Embryonic facial prominence (tissue), 1 donor: Measurements from ENCODE around the gene ACTL6B.
"Not testable (repeated sequence)": the region's sequence is repeated elsewhere in the genome, so short reads cannot be mapped to it uniquely, and the experiment has no call there.

Source experiments
- DNase-seq: peaks from one replicate; pipeline ENCODE4 v3.0.0-alpha.2; 2016; ENCODE audit errors: extremely low spot score

Gene ACTL6B

DNA sequence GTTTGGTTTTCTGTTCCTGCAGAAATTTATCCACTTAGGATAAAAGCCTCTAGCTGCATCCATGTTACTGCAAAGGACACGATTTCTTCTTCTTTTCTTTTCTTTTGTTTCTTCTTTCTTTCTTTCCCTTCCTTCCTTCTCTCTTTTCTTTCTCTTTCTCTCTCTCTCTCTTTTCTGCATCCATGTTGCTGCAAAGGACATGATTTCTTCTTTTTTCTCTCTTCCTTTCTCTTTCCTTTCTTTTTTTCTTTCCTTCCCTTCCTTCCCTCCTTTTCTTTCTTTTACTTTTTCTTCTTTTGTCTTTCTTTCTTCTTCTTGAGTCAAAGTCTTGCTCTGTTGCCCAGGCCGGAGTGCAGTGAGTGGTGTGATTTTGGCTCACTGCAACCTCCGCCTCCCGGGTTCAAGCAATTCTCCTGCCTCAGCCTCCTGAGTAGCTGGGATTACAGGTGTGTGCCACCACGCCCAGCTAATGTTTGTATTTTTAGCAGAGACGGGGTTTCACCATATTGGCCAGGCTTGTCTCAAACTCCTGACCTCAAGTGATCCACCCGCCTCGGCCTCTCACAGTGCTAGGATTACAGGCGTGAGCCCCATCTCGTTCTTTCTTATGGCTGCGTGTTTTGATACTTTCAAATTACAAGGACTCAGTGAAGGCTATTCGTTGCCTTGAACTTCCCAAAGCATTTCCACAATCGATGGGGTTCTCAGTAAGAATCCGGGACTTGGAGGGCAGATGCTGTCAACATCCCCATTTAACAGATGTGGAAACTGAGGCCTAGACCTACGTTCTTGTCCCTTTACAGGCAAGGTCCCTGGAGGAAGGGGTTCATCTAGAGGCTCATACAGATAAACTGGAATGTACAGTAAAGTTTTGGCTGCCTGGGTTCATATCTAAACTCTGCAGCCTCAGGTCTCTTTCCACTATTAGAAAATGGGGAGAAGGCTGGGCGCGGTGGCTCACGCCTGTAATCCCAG, 15.4 kb upstream of the ACTL6B start:
- no peak for DNase-seq

DNA sequence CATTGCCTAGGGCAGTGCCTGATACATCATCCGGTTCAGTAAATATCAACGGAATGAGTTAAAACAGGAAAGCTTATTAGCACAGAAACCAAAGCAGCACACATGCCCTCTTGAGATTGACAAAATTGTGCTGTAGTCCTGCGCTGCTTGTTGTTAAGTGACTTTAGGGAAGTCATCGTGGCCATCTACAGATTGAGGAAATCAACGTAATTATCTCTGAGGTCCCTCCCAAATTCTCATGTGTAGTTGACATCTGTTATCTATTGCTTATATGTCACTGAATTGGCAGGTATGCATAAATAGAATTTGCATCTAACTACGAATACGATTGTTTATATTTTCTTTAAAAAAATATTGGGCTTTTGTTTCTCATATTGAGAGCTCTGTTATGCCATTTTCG, 13.8 kb upstream of the ACTL6B start:
- DNase-seq = no peak

DNA sequence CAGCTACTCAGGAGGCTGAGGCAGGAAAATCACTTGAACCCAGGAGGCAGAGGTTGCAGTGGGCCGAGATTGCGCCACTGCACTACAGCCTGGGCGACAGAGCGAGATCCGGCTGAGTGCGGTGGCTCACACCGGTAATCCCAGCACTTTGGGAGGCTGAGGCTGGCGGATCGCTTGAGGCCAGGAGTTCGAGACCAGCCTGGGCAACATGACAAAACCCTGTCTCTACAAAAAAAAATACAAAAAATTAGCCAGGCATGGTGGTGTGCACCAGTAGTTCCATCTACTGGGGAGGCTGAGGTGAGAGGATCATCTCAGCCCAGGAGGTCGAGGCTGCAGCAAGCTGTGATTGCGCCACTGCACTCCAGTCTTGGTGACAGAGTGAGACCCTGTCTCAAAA, 12.9 kb upstream of the ACTL6B start:
- DNase-seq = not testable (repeated sequence)

DNA sequence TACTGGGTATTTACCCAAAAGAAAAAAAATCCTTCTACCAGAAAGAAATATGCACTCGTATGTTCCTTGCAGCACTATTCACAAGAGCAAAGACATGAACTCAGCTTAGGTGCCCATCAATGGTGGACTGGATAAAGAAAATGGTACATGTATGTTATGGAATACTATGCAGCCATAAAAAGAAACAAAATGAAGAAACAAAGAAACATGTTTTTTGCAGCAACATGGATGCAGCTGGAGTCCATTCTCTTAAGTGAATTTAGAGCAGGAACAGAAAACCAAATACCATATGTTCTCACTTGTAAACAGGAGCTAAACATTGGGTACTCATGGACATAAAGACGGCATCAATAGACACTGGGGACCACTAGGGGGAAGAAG, 11.8 kb upstream of the ACTL6B start:
- DNase-seq = no peak

DNA sequence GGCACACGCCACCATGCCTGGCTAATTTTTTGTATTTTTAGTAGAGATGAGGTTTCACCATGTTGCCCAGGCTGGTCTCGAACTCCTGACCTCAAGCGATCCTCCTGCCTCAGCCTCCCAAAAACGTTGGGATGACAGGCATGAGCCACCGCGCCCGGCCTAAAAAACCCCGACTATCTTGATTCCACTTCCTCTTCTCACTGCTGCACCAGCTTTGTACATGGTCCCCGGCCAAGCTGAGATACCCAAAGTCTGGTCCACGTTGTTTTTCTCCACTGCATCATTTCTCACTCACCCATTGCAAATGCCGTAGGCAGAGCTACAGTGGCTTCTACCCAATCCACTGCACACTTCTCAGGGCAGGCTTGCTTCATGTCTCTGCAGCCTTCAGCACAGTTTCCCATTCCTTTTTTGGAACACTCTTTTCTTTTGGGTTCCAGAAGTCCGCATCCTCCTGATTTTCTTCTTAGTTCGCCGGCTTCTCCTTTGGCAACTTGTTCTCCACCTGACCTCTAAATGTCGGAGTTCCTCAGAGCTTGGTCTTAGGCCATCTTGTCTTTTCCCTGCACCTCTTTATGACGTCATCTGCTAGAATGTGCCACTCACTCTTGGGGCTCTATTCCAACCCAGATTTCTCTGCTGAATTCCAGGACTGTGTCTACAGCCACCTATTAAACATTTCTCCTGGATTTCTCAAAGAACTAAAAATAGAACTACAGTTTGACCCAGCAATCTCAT, 11.3 kb upstream of the ACTL6B start:
- no peak for DNase-seq

DNA sequence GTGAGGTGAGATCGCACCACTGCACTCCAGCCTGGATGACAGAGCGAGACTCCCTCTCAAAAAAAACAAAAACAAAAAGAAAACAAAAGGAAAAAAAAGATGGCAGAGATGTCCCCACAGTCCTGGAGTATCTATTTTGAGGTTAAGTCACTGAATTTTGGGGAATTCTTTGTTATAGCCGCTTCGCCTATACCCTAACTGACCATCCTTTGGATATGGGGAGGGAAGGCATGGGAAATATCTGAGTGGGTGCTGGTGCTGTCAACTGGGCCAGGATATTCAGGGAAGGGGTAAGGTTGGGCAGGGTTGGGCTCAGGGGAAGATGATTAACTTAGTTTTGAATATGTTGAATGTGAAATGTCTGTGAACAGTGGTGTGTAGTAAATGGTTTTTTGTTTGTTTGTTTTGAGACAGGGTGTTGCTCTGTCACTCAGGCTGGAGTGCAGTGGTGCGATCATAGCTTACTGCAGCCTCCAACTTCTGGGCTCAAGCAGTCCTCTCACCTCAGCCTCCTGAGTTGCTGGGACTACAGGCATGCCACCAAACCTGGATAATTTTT, 9.0 kb upstream of the ACTL6B start:
- no peak for DNase-seq

DNA sequence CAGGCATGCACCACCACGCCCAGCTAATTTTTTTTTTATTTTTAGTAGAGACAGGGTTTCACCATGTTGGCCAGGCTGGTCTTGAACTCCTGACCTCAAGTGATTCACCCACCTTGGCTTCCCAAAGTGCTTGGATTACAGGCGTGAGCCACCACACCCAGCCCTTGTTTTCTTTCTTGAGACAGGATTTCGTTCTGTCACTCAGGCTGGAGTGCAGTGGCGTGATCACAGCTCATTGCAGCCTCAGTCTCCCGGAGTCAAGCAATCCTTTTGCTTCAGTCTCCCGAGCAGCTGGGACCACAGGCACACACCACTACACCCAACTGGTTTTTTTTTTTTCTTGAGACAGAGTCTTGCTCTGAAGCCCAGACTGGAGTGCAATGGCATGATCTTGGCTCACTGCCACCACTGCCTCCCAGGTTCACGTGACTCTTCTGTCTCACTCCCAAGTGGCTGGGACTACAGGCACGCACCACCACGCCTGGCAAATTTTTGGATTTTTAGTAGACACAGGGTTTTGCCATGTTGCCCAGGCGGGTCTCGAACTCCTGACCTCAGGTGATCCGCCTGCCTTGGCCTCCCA, 6.0 kb upstream of the ACTL6B start:
- DNase-seq = not testable (repeated sequence)

DNA sequence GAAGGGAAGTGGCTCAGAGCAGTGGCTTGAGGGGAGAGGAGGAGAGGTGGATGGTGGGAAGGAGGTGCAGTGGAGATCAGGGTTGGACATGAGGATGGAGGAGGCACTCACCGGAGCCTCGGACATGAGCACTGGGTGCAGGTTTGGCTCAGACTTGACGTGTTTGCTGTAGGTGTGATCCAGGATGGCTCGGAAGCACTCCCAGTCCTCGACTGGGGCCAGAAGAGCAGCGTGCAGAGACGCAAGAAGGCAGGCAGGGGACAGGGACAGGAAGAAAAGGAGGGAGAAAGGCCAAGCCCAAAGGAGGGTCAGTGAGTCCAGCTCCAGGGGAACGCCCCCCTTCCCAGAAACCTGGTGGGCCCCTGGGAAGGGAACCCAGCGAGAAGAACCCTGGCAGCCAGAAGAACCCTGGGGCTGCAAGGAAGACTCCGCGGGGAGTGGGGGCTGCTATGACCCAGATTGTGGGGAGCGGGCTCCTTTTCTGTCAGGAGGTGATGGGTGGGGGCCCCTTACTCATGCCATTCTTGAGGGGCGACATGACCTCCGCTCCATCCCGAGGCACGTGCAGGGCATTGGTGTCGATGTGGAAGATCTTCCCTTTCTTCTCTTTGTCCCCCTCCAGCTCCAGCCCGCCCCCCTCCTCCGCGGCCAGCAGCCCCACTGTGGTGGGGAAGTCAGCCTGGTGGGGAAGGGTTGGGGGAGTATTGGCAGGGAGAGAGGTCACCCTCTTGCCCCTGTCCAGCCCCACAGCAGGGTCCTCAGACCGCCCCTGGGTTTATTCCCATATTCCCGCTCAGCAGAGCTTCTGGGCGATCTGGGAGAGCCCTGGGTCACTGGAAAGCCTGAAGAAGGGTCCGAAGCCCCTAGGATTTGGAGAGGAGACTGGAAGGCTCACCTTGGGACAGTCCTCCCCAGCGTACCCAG, 1.1 kb downstream of the ACTL6B start:
- no peak for DNase-seq

DNA sequence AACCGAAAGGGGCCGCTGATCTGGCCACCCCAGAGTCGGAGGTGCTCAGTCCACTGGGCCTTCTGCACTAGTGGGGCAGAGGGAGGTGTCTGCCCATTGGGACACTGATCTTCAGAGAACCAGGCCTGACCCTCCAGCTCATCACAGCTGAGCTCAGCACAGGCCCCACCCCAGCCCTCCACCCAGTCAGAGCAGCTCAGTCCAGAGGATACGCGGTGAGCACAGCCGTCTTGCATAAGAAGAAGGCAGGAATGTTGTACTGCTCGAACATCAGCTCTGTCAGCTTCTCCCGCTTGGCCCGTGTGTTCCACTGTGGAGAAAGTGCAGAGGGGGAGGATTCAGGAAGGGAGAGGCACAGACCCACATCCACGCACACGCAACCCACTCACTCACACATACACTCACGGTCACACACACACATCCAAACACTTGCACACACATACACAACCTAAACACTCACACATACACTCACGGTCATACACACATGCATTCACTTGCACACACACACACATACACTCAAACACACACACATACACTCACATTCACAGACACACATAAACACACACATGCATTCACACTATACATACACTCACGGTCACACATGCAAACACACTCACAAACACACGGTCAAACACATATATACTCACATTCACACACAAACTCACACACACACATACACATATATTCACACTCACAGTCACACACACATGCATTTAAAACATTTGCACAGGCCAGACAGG, 6.3 kb downstream of the ACTL6B start:
- DNase-seq = no peak

DNA sequence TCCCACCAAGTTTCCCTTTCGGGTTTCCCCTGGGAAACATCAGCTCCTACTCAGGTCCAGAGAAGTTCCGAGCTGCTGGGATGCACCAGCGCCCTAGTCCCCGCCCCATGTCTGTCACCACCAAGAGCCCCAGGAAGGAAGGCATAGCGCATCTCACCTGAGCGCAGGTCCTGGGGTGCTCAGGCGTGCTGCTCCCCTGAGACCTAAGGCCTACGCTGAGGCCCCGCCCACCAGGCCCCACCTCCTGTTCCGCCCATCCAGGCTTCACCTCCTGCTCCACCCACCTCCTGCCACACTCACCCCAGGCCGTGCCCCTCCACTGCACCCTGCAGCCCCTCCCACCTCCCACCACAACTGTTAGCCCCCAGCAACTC, 13.7 kb downstream of the ACTL6B start:
- no peak for DNase-seq

DNA sequence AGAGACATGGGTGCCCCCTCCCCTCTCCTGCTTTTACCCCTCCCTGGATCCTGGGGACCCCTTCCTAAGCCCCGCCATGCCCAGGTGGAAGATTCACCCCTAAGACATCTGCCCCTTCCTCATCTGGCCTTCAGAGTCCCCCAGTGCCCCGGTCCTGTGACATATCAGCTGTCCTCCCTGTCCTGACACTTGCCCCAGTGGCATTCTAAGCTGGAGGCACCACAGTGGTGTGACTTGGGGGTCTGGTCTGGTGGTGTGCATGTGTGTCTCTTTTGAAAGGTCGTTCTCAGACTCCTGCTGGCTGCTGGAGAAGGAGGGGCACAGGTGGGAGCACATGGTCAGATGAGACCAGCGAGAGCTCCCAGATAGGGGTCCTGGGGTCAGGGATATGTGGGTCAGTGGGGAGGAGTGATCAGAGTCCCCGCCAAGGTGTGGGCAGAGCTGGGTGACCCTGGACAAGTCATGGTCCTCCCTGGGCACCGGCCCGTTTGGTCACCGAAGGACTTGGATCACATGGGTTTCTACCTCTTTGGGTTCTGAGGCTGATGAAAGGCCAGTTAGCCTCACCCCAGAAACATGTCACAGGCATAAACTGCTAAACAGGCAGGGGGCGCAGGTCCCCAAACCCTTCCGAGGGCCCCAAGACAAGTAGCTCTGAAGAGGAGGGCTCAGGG, 14.3 kb downstream of the ACTL6B start:
- no peak for DNase-seq

DNA sequence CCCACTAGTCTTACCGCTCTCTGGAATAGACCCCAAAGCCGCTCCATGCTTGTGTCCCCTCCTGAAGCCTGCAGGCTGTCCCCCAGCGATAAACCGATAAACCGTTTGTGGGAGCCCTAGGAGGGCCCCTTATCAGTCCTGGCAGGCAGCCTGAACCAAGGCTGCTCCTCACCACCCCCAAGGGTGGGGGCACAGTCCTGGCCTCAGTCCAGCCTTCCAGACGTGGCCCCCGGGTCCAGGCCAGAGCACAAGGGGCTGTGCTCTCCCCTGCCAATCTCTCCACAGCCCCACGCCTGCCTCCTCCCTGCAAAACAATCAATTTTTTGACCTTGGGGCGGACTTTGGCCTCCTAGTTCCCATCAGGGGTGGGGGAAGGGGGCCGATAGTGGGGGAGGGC, 14.8 kb downstream of the ACTL6B start, which contains the start of gene TFR2:
TSS of gene TFR2 (minus strand) at position 90 of the 397 bp plus-strand sequence. CDS start at position 47, 43 bp downstream.
- no peak for DNase-seq

DNA sequence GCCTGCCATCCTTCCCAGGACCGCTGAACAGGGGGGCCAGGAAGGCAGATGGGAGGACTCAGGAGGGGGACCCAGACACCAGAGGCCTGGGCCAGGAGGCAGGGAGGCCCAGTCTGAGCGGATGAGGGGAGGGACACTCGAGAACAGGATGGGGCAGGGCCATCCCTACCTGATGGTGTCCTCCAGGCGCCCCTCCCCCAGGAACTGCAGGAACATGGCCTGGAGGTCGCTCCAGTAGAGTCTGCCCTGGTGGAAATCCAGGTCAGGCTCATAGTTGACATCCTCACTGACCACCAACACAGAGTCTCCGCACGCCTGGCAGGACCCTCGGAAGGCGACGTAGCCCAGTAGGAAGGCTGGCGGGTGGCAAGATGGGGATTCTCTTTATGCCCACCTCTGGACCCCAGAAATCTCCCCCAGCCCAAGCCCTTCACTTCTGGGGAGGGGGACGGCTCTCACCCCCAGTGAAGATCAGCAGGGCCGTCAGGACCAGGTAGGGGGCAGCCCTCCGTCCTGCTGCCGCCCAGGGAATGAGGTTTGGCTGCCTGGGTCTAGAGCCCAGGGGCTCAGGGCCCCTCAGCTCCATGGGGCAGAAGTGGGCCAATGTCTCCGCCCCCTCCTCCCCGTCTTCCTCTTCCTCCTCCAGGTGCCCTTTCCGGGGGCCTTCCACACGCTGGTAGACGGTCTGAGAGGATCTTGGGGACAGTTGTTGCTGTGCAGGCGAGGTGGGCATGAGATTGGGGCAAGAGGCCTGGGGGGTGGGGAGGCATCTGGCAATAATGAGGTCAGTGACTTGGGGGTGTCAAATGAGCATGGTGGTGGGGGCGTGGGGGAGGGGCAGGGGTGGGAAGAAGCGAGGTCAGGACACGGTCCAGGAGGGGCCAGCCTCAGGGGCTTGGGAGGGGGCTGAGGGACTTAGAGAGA, 15.5 kb downstream of the ACTL6B start:
- no peak for DNase-seq

DNA sequence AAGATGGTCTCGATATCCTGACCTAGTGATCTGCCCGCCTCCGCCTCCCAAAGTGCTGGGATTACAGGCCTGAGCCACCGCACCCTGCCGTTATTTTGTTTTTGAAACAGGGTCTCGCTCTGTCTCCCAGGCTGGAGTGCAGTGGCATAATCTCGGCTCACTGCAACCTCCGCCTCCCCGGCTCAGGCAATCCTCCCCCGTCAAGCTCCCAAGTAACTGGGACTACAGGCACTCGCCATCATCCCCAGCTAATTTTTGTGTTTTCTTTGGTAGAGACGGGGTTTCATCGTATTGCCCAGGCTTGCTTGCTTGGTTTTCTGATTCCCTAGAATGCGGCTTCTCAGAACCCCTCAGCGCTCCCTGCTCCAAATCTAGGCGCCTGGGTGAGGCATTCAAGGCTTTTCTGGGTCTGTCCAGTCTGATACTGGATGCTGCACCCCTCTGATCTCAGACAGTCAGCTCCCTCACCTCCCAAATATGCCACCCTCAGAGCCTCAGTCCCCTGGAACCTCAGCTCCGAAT, 16.2 kb downstream of the ACTL6B start:
- no peak for DNase-seq

DNA sequence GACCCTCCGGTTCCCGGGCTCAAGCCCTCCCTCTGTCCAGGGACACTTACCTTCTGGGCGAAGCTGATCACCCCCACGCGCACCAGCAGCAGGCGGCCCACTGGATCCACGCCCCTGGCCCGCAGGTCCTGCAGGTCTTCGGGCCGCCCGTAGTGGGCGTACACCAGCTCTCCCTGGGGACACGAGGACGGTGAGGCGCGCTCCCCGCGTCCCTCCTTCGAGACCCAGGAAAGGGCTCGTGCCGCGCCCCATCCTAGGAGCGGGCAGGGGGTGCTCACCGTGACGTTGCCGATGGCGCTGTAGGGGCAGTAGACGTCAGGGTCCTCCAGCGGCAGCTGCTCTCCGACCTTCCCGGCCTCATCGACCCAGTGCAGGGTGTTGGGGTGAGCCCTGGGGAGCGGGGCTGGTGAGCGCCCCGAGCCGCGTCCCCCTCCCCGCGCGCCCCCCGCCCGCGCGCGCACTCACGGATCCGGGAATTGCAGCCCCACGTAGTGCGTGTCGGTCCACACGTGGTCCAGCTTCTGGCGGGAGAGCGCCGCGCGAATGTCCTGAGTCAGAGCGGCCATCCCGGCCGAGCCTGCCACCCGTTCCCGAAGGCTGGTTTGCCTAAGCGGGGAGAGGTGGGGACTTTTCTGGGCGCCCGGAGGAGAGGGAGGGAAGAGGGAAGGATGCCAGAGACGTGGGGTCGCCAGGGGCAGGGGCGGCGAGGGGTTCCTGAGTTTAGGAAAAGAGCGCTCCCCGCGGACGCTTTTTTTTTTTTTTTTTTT, 23.1 kb downstream of the ACTL6B start:
- DNase-seq = no peak

DNA sequence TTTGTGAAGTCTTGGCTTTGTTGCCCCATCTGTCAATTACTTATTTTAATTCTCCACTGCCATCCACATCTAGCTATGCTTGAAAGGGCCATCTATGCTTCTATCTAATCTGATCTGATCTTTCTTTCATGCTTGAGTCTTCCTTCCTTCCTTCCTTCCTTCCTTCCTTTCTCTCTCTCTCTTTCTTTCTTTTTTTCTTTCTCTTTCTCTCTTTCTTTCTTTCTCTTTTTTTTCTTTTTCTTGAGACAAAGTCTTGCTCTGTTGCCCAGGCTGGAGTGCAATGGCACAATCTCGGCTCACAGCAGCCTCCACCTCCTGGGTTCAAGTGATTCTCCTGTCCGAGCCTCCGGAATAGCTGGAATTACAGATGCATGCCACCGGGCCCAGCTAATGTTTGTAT, 26.2 kb downstream of the ACTL6B start:
- no peak for DNase-seq

DNA sequence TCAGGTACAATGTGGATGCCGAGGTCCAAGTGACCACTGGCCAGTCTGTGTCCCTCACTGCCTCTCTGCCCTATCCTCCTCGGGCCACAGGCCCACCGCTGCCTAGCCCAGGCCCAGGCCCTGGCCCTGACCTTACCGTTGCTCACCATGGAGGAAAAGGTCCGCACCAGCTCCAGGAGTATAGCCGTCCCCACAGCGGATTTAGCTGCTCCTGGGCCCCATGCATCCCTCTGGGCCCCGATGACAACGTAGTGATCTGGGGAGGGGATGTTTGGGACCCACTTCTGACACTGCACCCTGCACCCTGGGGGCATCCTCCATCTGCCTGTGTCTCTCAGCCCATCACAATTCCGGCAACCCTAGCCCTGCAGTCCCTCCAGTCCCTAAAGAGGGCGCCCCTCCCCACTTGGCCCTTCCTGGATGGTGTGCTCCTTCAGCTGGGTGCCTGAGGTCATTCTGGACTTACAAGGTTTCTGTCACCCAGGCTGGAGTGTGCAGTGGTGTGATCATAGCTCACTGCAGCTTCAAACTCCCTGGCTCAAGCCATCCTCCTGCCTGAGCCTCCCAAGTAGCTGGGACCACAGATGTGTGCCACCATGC, 27.0 kb downstream of the ACTL6B start:
- DNase-seq = no peak

DNA sequence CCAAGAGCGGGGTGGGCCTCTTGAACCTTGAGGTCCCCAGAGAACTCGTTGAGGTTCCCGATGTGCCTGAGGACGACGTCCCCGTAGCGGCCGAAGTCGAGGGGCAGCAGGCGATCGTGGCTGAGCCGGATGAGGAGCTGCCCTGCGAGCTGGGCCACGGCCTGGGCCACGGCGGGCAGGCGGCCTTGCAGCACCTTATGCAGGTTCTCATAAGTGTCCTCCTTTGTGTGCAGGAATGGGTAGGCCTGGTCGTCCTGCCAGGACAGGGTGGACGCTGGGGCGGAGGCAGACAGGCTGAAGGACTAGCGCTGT, 29.1 kb downstream of the ACTL6B start:
- DNase-seq = no peak
